ENCODE results near the gene SAMD4A.
"Not testable (repeated sequence)": the region's sequence is repeated elsewhere in the genome, so short reads cannot be mapped to it uniquely, and the experiment has no call there.

SAMD4A gene

DNA sequence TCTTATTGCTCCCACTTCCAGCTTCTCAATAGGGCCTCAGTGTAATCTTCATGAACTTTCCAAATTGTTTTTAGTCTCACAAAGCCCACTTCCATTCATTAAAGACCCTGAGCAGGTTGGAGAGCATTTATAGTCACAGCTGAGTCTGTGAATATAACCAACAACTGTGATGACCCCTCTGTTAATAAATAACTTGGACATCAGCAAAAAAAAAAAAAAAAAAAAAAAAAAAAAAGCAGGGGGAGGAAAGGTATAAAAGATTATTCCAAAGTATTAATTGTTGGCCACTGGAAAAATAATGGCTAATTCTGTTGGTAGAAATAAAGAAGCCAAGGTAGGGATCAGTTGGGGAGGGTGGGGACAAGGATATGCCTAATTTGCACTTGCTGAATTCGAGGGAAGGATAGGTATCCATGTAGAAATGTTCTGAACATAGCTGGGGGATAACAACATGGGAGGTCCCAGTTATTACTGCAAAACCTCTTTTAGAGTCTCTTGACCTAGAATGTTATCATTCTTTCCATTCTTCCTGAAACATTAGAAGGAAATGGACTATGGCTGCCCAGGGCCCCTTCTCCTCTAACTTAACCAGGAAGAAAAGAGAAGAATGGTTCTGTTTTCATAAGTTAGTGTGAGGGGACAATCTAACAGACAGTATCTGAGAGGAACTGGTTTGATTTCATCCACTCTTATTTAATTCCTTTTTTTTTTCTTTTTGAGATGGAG is 56.5 kb downstream of the SAMD4A start:
- DNase-seq (ENCODE audit: extremely low read depth, insufficient read length), result no peak
- H3K4me3 ChIP-seq (replicated peaks; ENCODE audit: low read depth, low read length), result no peak overlapping the region
- no peak for TF ChIP-seq CTCF (IDR thresholded peaks at IDR 0.05; ENCODE audit: insufficient read depth, low read length, poor library complexity, severe bottlenecking)
- no peaks in the 10 kb centered on the region for H3K27me3 ChIP-seq (replicated peaks; ENCODE audit: control insufficient read depth, insufficient read depth, low read length)
- H3K36me3 ChIP-seq (ENCODE audit: control insufficient read depth, insufficient read depth, low read length), result no peaks in the 10 kb centered on the region

DNA sequence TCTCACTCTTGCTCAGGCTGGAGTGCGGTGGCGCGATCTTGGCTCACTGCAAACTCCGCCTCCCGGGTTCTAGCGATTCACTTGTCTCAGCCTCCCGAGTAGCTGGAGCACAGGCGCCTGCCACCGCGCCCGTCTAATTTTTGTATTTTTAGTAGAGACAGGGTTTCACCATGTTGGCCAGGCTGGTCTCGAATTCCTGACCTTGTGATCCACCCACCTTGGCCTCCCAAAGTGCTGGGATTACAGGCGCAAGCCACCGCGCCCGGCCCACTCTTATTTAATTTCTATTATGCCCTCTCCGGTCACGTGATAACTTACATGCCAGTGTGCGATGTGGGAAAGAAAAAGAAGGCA is 57.1 kb downstream of the SAMD4A start:
- not testable (repeated sequence) for H3K4me3 ChIP-seq (replicated peaks; ENCODE audit: low read depth, low read length); H3K36me3 ChIP-seq (ENCODE audit: control insufficient read depth, insufficient read depth, low read length); DNase-seq (ENCODE audit: extremely low read depth, insufficient read length); H3K27me3 ChIP-seq (replicated peaks; ENCODE audit: control insufficient read depth, insufficient read depth, low read length)

DNA sequence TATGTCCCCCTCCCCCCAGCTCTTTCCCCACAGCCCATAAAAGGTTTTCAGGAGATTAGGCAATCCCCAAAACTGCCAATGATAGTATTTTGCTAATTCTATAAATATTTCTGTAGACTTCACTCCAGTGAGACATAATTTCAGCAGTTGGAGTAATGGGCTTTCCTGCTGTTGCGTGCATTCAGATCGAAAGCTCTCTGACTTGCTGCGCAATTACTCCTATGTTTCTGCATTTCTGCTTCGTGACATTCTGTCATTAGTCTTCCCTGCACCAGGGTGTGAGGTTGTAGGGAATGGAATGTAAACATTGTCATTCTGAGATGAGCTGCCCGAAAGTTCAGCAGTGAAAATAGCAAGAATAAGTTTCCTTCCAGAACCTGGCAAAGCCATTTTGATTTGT is 58.2 kb downstream of the SAMD4A start:
- Histone ChIP-seq H3K36me3 (ENCODE audit: control insufficient read depth, insufficient read depth, low read length) (no peaks in the 10 kb centered on the region), H3K27me3 (replicated peaks; ENCODE audit: control insufficient read depth, insufficient read depth, low read length) (no peaks in the 10 kb centered on the region), H3K4me3 (replicated peaks; ENCODE audit: low read depth, low read length) (no peak overlapping the region)
- DNase-seq (ENCODE audit: extremely low read depth, insufficient read length), result no peak
- no peak for TF ChIP-seq CTCF (IDR thresholded peaks at IDR 0.05; ENCODE audit: insufficient read depth, low read length, poor library complexity, severe bottlenecking)

DNA sequence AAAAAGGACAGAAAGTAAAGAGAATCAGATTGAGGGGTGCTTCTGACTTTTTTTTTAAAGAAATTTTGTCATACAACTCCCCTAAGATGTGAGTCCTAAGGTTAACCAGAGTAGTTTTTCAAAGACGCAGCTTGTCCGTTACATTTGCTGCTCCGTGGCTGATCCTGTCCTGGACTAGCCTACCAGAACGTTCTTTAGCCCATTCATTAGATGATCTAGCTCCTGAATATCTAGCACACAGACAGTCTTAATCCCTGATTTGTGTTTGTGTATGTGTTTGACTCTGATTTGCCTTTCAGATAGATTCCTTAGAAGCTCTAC is 60.3 kb downstream of the SAMD4A start:
- Histone ChIP-seq H3K36me3 (ENCODE audit: control insufficient read depth, insufficient read depth, low read length) (no peaks in the 10 kb centered on the region), H3K27me3 (replicated peaks; ENCODE audit: control insufficient read depth, insufficient read depth, low read length) (no peaks in the 10 kb centered on the region), H3K4me3 (replicated peaks; ENCODE audit: low read depth, low read length) (no peak overlapping the region)
- DNase-seq (ENCODE audit: extremely low read depth, insufficient read length), result no peak
- TF ChIP-seq CTCF (IDR thresholded peaks at IDR 0.05; ENCODE audit: insufficient read depth, low read length, poor library complexity, severe bottlenecking), result no peak

GRCh38 chr14:54627540-54628363 is 60.8 kb downstream of the SAMD4A start:
- Histone ChIP-seq H3K4me3 (replicated peaks; ENCODE audit: low read depth, low read length) (no peak overlapping the region), H3K27me3 (replicated peaks; ENCODE audit: control insufficient read depth, insufficient read depth, low read length) (no peaks in the 10 kb centered on the region), H3K36me3 (ENCODE audit: control insufficient read depth, insufficient read depth, low read length) (no peaks in the 10 kb centered on the region)
- DNase-seq (ENCODE audit: extremely low read depth, insufficient read length), result peak; percentile 29
- no peak for TF ChIP-seq CTCF (IDR thresholded peaks at IDR 0.05; ENCODE audit: insufficient read depth, low read length, poor library complexity, severe bottlenecking)

GRCh38 chr14:54629183-54629582 is 62.3 kb downstream of the SAMD4A start:
- TF ChIP-seq CTCF (IDR thresholded peaks at IDR 0.05; ENCODE audit: insufficient read depth, low read length, poor library complexity, severe bottlenecking), result no peak
- H3K36me3 ChIP-seq (ENCODE audit: control insufficient read depth, insufficient read depth, low read length), result no peaks in the 10 kb centered on the region
- DNase-seq (ENCODE audit: extremely low read depth, insufficient read length), result no peak
- no peaks in the 10 kb centered on the region for H3K27me3 ChIP-seq (replicated peaks; ENCODE audit: control insufficient read depth, insufficient read depth, low read length)
- no peak overlapping the region for H3K4me3 ChIP-seq (replicated peaks; ENCODE audit: low read depth, low read length)

All from GM06990 (cell line).